CD4-positive, alpha-beta T cell treated with Interleukin-21 for 1 hour (primary cell): ENCODE results near the gene PREX1.
A peak's percentile ranks its signal among the peaks of the same experiment; 100 is the strongest.

Experiments used
- DNase-seq: peaks from one replicate; pipeline ENCODE4 v3.0.0-alpha.2; 2020

The PREX1 gene

DNA sequence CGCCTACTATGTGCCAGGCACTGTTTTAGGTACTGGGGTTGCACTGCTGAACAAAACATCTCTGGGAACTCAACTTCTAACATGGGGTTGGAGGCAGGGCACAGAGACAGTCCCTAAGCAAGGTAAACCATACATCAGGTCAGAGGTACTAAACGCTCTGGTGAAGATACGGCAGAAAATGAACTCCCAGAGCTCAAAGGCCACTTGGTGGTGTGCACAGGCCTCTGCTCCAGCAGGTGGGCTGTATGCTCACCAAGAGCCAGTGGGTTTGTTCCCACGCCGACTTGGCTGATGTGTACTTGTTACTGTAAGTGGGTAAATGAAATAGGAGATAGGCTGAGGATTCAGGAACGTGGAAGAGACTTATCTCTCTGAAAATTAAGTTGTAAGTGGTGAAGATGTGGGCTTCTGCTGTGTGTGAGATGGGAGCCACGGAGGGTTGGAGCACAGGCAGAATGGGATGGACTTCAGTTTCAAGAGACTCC, 133.4 kb downstream of the PREX1 start:
- no peak for DNase-seq

DNA sequence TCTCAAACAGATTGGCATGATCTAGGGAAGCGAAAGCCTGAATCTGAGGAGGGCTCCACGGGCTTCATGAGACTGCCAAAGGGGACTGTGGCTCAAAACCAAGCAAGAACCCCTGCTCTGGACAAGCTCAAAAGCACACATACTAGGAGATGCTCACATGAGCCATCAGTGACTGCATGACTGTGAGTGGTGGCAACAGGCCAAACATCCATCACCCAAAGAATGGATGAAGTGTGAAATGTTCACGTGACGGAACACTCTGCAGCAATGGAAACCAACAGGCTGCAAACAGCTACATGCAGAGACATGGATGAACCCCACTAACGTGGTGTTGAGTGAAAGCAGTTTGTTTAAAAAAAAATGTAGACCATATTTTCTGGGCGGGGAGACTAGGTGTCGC, 136.3 kb downstream of the PREX1 start:
- no peak for DNase-seq

DNA sequence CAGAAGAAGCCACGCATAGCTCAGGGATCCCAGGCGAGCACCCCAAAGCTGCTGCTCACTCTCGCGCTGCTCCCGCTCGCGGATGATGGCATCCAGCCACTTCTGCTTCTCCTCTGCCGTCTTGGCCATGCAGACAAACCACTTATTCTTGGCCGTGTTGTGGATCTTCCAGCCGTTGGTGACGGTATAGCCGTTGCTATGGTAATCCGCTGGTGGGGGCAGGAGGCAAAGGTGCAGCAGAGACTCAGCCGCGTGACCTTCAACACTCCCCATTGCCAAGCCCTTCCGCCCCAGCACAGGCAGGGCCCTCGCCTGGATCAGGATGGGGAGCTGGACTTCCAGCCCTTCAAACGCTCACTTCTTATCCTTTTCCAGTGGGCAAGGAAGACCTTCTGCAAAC, 136.9 kb downstream of the PREX1 start:
- DNase-seq = no peak

DNA sequence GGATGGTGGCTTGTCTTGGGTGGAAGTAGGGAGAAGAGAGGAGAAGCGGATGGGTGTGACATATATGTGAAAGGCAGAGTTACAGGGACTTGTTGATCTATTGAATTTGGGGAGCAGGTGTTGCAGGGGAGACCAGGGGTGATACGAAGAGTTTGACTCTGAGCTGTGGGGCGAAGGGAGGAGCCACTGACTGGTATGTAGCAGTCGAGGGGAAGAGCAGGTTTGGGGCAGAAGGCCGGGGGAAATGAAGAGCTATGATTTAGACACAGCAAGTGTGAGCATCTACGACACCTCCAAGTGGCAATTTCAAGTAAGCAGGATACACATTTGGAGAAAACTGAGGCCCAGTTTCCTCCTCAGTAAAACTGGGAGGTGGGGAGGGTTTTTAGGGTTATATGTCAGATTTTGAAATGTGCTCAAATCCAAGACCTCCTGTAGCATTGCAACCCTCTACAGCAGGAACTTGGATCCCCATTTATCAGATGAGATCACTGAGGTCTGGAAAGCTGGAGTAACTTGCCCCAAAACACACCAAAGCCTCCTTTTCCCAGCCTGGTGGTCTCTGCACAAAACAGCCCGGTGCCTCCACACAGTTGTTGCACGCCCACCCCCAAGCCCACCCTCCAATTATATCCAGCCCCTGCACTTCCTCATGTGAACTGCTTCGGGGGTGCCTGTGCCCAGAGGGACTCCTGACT, 137.8 kb downstream of the PREX1 start:
- DNase-seq = no peak

DNA sequence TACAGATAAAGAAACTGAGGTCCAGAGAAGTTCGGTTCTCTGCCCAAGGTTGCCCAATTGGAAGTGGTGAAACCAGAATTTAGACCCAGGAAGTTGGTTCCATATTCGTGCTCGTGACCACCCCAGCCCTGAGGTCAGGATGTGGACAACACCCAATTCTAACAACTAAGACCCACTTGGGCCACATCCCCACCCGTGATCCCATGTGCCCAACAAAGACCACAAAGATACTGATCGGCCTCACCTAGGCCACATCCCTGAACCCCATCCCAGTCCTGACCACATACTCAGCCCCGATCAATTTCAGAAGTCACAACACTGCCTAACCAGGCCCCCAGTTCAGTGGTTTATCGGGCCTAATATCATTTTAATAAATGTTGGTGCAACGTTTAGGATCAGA, 138.4 kb downstream of the PREX1 start:
- peak; percentile 23 for DNase-seq

DNA sequence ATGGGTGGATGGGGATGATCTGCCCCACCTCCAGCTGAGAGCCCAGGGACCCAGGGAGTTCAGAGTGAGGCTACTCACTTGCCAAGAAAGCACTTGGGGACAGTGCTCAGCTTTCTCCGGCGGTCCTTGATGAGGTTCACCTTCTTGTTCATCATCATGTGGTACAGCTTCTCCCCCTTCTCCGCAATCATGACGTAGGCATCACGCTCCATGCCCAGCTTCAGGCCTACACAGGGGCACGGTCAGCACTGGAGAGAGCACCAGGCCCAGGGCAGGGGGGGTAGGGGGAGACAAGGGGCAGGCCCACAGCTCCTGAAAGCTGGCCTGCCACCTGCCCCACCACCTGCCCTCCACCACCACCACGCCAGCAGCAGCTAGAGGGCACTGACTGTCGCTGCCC, 139.2 kb downstream of the PREX1 start:
- no peak for DNase-seq

DNA sequence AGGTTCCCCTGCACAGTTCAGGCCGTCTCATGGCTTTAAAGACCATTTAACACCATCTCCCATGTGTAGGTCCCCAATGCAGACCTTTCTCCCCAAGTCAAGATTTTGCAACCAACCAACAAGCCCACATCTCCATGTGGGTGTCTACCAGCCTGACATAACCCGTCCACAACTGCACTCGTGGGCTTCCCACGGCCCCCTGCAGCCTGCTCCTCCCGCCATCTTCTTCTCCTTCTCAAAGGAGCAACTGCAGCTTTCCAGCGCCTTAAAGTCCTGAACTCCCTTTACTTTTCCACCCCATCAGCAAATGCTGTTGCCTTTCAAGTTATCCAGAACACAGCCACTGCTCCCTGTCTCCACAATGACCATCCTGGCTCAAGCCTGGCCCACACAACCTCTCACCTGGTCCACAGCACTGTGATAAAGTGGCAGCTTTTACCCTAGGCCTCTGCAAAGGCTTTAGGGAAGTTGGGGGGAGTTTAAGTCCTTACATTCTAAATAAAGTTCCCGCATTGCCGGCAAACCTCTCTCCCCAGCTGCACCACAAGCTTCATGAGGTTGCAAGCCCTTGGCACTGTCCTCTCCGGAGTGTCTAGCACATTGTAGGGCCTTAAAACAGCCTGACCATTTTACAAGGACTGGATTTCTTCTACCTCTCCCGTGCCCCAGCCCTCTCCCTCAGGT, 140.5 kb downstream of the PREX1 start:
- no peak for DNase-seq

DNA sequence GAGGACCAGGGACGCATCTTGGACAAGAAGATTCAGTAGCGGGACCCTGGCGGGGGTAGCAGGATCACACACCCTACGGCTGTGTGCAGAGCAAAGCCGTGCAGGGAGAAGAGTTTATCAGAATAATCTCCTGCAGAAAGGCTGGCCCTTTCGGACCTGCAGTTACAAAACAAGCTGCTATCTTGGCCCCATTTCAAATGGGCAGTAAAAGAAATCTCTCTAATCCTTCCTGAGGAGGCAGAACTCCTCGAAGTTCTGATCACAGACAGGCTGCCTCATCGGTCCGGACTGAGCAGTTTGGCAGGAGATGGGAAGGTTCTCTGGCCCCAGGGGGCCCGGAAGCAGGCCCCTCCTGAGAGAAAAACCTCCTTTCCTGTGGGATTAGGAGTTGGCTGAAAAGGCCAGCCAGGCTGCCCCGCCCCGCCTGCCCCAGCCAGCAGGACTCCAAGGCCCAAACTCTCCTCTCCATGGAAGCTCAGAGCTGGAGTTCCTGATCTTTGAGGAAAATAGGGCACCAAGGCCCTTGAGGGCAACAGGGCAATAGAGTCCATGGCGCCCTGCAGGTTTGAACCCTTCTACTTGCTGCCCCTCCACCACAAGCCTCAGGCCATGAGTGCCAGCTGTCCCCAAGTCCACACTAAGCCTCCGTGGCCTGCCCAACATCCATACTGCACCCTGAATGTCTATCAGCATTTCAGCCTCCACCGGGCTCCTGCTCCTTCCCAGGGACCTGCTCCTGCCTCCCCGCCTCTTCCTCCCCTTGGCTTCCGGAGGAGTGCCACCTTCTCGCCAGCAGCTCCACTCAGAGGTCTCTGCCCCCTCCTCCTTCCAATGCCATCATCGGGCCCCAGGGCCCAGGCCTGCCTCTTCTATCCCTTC, 141.3 kb downstream of the PREX1 start:
- no peak for DNase-seq

DNA sequence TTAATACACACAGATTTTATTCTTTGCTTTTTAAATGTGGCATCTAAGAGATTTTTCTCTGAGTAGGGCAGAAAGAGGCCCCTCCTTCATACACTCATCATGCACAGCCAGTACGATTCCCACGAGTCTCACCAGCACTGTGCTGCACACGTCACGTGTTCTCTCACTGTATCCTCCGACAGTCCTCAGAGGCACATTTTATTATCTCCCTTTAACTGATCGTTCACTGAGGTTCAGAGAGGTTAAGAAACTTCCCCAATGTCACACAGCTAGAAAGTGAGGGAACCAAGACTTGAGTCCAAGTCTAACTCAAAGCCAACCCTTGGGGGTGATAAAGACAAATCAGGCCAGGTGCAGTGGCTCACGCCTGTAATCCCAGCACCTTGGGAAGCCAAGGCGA, 142.5 kb downstream of the PREX1 start:
- no peak for DNase-seq

DNA sequence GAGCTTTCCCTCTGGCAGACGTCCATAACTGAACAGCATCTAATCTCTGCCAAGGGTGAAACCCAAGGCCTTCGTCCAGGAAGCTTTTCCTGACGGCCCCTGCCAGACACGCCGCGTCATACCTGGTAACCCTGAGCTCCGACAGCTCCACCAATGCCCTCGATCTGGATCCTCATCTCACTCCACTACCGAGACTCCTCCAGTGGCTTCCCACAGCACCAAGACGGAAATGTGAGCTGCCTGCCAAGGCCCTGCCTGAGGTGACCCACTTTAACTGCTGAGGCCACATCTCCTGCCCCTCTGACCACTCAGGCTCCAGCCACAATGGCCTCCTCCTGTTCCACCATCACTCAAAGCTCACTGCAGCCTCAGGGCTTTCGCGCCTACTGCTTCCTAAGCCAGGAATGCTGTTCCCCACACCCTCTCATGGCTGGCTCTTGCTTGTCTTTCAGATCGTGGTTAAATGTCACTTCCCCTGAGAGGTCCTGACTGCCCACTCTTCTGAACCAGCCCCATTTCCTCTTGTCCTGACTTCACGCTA, 143.2 kb downstream of the PREX1 start:
- no peak for DNase-seq

DNA sequence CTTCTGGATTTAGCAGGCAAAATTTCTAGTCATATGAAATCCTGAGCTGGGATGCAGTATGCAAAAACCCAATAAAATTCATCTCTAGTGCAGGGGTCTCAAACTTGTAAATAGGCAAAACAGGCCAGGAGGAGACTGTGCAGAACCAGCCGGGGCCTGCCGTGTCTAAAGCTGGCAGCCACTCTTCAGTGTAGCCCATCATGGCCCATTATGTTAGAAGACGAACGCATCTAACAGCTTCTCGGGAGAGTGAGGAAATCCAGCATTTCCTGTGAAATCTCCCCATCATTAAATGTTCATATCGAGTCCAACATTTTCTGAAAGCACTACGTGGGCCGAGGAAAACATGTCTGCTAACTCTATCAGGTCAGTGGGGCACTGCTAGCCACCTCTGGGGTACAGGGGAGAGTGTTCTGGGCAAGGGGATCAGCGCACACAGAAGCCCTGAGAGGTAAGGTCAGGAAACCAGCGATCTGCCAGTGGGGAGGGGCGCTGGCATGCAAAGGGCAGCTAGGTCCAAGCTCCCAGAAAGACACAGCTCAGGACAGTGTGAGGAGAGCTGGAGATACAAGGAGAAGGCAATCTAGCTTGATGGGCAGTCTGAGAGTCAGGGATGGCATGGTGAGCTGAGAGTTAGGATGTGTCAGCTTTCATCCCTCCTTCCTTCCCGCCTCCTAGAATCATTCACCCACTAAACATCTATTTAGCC, 144.2 kb downstream of the PREX1 start:
- no peak for DNase-seq

DNA sequence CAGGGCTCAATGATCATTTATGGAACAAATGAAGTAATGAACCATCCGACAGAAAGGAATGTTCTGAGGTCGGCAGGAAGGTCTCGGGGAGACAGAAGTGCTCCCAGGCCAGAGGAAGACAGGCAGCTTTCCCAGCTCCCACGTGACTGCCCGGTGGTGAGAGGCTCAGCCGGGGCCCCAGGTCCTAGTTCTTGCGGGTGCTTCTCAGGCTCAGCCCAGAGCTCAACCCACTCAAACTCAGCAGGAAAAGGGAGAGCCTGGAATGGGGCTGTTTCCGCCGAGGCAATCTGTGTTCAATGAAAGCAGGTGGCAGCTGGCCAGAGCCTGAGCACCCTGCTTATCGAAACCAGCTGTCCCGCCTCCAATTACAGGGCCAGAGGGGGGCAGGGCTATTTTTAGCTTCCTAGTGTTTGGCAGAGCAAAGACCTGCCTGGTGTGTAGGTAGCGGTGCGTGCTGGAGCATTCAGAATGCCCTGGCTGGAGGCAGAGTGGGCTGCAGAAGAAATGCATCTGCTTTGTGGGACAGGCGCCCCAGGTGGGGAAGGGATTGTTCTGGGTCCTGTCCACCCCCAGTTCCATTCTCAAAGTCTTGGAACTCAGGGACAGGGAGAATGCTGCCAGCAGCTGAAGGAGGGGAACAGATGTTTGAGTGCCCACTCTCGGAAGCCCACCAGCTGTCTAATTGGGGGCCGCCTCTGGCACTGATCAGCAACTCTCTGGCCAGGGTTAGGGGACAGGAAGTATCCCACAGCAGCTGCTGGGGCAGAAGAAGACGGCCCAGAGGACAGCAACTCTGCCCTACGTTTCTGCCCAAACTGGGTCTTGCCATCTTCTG, 145.1 kb downstream of the PREX1 start:
- no peak for DNase-seq

DNA sequence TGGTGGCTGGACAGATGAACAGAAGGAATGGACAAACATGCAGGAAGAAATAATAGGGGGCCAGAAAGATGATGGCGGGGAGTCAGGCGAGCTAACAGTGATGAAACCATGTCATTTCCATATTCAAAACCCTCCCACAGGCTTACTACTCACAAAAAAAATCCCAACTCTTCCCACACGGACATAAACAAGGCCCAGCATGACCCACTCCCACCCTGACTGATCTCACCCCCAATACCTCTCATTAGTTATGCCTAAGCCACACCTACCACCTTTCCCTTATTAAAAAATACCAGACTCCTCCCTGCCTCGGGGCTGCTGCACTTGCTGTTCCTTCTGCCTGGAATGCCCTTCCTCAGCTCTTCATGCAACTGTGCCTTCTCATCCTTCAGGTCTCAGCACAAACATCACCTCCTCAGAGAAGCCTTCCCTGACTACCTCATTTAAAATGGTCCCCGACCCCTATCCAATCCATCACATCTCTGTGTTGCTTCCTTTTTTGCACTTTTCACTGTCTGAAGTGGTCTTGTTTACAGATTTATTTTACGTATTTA, 145.8 kb downstream of the PREX1 start:
- DNase-seq = no peak

DNA sequence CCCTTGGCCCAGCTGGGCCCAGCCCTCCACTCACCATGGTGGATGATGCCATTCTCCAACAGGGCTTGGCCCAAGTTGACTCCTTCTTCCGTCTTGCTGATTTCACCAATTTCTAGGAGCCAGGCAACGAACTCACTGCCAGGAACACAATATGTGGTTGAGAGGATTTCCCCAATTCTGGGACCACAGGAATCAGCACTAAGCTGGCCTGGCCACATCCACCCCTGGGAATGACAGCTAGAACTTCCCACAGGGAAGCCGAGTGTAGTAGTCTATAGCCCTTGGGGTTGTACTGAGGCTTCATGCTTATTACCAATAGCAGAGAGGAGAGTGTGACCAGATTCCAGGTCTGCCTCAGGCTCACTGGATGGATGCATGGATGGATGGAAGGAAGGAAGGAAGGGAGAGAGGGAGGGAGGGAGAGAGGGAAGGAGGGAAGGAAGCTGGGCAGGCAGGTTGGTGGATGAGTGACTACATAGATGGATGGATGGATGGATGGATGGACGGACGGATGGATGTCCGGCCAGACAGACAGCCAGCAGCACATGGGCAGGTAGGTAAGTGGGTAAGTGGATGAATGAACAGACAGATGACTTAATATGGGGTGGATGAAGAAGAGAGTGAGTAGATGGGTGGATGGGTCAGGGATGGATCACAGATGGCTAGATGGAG, 146.5 kb downstream of the PREX1 start:
- no peak for DNase-seq

DNA sequence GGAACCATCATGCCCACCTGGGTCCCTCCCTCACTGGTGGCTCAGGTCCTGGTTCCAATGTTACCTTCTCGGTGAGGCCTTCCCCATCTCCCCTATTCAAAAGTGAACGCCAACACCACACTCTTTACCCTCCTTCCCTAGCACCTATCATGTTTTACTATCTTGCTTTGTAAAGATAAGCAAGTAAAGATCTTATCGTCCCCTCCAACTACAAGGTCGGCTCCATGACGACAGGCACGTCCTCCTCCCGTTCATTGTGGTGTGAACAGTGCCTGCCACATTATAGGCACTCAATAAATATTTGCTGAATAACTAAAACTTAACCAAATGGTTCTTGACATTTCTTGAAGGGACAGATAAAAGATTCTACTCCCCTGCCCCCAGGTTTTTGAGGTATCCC, 147.1 kb downstream of the PREX1 start:
- no peak for DNase-seq

DNA sequence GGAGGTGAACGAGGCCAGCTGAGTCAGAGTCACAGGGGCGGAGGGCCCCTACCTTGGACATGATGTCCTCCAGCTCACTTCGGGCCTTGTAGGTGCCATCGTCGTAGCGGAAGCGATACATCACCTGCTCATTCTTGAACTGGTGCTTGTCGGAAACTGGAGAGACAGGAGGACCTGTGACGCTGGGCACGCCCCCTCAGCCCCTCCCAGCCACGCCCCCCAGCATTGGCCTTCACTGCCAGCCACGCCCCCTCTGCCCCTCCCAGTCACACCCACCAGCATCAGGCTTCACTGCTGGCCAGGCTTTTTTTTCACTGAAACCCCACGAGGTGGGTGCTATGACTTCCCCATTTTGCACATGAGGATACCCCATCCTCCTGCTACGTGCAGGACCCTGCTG, 148.2 kb downstream of the PREX1 start:
- DNase-seq = no peak

DNA sequence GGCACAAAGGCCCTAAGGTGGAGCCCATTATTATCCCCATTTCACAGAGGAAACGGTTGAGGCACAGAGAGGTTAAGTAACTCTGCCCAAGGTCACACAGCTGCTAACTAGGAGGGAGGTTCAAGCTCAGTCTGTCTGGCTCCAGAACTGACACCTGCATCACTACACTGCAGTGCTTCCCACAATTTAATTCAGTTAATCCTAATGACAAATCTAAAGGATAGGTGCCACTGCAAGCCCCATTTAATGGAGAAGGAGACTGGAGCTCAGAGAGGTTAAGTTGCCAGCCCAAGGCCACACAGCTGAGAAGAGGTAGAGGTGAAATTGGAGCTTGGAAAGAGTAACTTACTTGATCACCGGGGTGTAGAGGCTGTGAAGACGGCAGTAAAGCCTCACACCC, 148.8 kb downstream of the PREX1 start:
- DNase-seq = no peak

DNA sequence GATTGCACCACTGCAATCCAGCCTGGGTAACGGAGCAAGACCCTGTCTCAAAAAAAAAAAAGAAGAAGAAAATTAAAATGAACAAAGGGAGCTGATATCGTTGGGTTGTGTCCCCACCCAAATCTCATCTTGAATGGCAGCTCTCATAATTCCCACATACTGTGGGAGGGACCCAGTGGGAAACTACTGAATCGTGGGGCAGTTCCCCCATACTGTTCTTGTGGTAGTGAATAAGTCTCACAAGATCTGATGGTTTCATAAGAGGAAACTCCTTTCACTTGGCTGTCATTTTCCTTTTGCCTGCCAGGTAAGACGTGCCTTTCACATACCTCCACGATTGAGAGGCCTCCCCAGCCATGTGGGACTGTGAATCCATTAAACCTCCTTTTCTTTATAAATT, 149.4 kb downstream of the PREX1 start:
- DNase-seq = no peak

DNA sequence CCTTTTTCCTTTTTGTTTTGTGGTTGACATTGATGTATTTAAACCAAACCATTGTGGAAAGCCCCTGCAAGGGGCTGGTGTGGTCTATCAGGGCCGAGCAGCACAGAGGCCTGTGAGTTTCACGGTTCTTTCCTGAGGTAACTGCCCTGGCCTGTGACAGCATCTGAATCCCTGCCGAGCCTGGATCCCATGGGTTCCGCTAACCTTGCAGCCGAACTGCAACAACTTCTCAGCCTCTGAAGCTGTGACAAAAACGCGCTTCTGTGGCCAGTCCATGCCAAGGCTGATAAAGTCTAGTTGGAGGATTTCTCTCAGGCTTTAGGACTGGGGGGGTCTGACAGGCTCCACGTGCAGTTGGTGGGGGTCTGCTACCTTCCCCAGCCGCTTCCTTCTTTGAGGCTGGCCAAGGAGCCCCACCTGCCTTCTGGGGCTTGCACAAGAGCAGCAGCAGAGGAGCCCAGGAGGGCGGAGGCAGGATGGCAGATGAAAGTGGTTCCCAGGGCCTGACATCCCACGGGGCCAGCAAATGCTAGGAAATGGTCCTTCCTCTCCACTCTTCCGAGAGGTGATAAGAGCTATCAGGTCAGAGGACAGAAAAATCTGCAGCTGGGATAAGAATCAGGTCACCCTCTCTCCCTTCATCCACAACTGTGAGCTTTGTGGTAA, 150.9 kb downstream of the PREX1 start:
- no peak for DNase-seq

DNA sequence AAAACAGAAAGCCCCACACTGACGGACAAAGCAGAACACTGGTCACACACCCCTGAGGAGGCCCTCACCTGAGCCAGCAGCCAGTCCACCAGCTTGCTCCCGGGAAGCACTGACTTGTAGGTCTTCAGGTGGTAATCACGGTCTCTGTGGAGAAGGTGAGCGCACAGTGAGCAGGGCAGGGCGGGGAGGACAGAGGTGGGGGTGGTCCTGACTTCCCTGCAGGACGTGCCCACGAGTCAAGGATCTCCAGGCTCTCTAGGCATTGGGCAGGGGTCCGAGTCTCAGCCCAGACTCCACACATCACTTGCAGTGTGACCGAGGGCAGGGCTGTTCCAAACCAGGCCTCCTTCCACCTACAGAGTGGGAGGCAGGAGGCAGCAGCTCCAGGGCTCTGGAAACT, 151.7 kb downstream of the PREX1 start:
- DNase-seq = no peak
